NCI-H524 (cell line): ENCODE measurements around the gene NELFB.
A peak's percentile ranks its signal among the peaks of the same experiment; 100 is the strongest.

ENCODE experiments used
- DNase-seq, 2 experiments: peaks; one replicate each; lab custom pipeline; 2025; lab: John Stamatoyannopoulos, UW

NELFB gene

DNA sequence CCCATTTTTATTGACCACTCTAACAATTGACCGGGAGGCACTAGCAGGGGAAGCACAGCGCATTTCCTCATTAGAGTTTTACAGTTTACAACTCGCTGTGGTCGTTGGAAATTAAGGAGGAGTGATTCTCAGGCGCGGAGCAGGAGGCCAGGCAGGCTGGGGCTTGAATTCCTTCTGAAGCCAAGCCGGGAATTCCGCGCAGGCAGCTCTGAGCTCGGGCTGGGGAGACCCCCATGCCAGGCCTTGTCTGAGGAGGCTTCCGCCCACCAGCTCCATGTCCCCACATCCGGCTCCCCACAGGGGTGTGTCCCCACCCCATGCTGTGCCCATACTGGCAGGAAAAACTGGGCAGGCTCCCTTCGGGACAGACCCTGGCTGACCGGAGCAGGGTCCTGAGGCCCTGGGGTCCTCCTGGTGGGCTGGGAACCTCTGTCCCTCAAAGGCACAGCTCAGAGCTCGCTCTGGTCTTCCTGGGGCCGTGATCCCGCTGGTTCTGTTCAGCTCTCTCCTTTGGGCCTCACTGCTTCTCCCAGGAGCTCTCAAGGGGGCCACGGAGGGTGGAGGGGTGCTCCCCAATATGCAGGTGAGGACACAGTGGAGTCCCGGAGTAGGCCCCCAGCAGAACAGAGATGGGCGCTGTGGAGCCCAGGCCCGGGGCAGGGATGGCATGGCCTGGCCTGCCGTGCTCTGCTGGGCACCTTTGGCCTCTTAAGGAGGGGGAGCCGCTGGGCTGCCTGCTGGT lies 48.2 kb downstream of the NELFB start:
- no peak for DNase-seq

DNA sequence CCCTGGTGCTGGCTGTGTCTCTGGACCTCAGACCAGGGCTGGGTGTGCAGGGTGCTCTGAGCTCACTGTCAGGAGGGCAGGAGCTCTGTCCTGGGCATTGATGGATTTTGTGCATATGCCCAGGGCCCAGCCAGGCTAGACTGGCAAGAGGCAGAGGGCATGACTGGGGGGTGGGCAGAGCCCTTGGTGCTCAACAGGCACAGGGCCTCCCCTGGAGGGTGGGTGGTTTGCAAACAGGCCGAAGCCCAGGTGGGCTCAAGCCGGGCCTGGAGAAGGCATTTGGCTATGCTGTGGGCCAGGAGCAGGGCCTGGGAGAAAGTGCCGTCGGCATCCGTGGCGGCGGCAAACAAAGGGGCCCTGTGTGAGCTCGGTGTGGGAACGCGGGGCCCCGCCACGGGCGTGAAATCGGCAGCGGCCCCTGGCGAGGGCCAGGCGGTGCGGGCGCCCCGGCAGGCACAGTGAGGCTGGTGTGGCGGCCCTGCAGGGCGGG lies 48.8 kb downstream of the NELFB start:
- no peak for DNase-seq

DNA sequence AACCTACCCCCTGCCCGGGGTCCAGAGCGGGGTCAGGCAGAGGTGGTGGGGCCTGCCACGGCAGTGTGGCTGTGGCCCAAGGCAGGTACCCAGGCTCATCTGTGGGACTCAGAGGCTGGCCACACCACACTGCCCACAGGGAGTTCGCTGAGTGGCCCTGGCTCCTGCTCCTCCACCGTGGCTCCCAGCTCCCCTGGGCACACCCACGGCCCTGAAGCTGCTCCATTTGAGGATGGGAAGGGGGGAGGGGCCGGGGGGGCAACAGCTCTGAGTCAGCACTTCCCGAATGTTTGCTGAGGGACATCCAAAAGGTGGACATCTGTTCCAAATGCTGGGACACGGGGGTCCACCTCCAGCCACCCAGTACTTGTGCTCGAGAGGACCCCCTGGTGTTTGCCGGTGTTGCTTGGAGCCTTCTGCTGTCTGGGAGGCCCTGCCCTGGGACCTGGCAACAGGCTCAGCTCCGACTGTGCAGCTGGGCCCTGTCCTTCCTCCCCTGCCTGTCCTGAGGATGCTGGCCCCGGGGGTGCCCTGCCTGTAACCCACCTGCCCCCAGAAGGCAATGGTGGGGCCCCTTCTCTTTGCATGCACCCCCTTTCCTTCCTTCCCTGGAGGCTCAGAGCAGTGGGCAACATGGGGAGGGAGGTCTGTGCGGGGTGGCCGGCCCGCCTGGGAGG lies 49.4 kb downstream of the NELFB start:
- peak; percentile 32 to 77 for DNase-seq

DNA sequence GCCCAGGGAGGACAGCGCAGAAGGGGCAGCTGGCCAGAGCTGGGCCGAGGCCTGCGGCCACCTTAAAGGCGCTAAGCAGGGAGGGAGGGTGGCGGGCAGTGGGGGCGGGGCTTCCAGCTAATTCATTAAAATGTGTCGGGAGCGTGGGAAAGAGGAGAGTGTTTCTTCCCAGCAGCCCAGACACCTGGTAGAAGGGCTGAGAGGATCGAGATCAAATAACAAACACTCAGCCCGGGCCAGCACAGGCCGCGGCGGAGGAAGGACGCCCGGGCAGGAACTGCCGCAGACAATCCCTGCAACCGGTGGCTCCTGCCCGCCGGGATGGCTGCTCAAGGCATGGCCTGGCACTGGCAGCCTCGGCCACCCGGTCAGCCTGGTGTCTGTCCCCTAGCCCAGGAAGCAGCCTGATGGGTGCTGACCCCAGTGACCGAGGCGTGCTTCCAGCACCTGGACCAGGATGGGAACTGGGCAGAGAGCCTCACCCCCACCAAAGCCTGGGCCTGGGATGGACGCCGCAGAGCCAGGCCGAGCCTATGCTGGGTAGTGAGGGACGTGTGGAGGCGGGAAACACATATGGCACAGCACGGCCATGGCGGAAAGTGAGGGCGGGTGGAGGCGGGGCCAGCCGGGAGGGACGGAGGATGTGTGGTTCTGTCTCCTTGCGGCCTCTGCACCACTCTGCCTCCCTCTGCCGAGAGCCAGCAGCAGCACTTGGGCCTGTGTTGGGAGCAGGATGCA lies 50.1 kb downstream of the NELFB start:
- peak; percentile 73 to 83 for DNase-seq

DNA sequence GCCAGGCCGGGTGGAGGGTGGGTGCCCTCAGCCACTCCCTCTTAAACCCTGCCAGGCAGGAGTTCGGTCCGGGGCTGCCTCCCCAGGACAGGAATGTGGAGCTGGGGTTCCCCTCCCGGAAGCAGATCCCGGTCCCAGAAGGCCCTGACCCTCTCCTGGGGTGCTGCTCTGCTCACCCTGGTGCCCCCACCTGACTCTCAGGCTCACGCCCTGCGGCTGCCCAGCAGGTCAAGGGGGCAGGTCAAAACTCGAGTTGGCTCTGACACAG lies 50.6 kb downstream of the NELFB start:
- no peak for DNase-seq

DNA sequence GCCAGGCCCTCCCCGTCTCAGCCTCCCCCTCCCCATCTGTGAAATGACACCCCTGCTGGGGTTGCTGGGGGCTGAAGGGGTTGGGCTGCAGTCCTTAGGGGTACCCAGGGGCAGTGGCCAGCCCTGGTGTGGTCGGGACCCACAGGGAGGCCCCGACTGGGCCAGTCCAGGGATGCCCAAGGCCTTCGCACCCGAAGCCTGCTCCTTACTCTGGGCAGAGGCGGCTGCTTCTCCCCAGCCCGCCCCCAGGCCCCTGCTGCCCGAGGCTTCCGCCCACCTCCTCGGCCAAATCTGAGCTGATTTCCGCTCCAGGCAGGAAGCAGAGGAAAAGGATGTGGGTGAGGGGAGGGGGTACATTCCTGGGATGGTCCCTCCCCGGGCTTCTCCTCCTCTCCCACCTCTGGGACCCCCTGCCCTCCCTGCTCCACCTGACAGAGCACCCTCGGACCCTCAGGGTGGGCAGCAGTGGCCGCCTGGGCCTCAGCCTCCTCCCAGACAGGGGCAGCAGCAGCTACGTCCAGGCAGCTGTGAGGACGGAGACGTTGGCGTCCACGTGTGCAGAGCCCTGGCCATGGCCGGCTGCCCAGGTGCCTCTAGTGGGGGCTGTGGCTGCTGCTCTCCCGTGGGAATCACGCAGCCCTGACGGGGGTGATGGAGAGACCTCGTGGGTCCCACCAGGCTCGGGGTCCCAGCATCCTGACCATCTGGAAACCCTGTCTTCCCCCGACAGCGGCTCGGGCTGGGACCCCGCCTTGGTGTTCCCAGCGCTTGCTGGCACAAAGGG lies 51.1 kb downstream of the NELFB start:
- DNase-seq = no peak

DNA sequence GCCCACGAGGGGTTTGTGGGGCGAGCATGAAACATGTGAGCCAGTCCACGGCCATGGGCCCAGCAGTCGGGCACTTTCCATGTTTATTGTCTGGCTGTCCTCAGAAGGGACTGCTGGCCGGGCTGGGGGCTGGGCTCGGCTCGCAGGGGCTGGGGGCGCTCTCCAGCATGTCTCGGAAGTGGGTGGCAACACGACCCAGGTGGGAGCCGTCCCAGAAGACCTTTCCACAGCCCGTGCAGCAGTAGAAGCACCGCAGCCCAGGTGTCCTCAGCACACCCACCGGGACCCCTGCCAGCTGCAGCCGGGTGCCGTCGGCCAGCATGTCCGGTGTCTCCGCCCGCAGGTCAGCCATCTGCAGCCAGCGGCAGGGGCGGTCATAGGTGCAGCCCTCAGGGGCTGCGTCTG lies 51.7 kb downstream of the NELFB start:
- no peak for DNase-seq

DNA sequence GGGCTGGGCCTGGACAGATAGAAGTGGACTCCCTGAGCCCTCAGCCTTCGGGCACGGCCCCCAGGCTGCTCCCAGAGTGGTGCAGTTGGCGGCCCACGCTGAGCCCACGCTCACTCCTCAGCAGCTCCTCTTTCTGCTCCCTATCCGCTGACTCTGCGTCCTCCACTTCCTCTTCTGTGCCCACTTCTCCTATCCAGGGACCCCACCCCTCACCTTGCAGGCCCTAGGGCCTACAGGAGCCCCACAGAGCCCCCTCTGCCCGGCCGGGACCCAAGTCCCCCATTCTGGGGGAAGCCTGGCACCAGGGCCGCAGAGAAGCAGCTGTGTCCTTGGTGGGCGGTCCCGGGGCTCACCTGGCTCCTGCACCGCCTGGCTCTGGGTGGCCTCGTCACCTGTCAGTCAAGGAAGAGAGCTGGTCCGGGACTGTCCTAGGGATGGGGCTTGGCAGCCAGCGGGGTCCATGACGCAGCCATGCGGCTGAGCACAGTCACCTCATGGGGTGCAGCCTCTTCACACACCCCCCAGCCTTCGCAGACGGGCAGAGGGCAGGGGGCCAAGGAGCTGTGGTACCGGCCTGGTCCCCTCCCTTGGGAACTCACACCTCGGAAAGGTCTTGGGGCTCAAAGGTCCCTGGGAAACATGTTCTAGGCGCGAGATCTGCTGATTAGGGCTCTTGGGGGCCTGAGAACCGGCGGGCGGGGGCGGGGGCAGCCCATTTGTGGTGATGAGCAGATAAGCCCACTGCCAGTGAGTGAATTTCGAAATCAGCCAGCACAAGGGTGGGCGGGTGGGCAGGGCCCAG lies 52.3 kb downstream of the NELFB start:
- no peak for DNase-seq

DNA sequence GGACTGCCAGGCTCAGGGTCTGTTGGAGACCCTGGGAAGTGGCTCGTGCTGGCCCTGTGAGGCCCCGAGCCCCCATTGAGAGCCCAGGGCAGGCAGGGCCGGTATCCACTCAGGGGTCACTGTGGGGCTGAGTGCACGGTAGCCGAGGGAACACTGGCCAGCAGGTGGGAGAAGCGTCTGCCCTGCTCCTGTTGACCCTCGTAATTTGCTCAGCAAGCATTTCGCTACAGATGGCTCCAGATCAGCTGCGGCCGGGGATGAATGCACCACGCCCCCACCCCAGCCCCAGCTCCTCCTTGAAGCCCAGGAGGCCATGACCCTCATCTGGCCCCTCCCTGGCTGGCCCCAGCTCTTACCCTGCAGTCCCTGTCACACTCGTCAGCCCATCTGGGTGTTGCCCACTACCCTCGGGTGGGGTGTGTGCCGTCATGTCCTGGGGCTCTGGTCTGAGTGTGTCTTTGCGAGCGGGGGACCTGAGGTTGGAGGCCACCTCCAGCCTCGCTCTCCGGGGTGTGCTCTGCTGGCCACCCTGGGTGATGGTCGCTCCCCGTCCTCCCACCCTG lies 53.0 kb downstream of the NELFB start:
- peak in 1 of 2 experiments; percentile 23 for DNase-seq

DNA sequence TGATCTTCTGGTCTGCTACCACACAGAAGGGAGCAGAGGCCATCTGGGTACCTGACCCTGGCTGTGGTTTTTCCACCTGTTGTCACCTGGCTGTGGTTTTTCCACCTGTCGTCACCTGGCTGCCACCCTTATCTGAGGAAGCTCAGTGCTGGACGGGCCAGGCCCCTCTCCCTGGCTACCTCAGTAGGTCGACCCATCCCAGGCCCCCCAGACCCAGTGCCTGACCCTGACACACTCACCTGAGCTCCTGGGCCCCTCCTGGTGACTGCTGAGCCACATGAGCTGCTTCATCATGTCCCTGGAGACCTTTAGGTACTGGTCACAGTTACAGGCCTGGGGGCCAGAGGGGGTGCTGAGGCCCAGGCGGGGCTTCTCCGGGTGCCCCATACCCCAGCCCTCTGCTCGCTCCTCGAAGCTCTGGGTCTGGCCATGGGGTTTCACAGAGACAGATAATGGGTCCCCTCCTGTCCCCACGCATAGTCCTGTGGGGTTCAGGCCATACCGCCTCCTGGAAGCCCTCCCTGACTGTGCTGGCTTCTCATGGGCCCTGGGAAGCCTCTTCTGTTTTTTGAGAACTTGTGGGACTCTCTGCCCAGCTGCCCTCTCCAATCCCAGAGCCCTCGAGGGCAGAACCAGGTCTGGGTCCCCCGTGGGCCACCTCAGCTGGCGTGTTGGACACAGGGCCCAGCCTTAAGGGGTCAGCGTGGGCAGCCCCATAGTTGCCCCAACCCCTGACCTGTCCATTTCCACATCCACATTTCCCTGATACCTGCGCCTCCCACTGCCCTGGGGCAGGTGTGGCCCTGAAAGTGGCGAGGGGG lies 54.5 kb downstream of the NELFB start:
- no peak for DNase-seq

DNA sequence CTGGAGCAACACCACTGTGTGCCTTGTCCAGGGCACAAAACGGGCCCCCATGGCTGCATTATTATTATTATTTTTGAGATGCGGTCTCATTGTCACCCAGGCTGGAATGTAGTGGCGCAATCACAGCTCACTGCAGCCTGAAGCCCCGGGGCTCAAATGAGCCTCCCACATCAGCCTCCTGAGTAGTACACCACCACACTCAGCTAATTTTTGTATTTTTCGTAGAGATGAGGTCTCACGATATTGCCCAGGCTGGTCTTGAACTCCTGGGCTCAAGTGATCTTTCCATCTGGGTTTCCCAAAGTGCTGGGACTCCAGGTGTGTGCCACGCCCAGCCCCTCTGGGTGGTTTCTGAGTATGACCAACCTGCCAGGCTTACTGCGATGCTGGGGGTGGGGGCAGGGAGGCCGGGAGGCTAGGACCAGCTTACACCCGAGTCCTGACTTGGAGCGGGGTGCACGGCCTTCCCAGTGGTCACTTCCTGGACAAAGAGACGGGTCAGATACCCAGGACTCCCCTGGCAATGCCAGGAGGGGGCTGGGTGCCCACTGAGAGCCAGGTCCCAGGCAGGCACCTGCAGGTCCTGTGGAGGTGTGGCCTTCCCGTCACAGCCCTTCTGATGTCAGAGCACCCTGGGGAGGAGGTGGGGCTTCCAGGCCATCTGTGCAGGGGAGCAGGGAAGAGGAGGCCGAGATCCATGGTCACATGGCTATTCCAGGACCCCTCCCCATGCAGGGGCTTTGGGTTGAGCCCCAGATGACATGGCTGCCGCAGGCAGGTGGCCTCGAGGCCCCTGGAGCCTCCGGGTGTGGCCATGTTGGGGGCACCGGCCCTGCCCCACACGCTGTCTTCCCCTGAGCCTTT lies 55.3 kb downstream of the NELFB start:
- DNase-seq = peak; percentile 45 to 64

DNA sequence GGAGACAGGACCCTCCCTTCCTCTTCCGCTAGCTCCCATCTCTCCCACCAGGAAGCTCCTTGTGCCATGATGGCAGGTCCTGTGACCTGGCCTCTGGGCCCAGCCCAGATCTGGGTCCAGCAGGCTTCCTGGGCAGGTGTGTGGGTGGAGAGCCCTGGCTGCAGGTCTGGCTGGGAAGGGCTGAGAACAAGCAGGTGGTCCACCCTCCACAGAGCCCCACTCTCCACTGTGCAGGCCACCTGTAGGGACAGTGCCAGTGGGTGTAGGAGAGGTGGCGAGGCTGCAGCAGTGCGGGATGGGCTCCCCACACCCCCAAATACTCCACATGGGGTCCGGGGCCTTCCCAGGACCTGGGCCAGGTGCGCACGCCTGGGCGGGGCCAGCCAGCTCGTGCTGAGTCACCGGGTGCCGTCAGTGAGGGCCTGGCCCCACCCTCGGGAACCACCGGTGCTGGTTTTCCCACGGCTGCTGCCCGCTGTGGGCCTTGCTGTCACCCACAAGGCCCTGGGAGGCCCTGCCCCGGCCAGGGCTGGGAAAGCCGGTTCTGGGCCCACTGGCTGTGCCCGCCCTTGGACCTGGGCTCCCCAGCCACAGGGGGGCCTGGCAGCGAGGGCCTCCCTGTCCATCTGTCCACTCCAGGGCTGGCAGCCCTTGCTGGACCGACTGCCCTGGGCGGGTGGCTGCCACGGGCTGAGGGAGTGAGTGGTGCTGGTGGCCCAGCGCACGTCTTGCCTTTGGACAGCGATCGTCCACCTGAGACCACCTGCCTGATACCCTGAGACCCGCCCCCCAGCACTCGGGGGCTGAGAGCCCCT lies 56.3 kb downstream of the NELFB start:
- DNase-seq = no peak

DNA sequence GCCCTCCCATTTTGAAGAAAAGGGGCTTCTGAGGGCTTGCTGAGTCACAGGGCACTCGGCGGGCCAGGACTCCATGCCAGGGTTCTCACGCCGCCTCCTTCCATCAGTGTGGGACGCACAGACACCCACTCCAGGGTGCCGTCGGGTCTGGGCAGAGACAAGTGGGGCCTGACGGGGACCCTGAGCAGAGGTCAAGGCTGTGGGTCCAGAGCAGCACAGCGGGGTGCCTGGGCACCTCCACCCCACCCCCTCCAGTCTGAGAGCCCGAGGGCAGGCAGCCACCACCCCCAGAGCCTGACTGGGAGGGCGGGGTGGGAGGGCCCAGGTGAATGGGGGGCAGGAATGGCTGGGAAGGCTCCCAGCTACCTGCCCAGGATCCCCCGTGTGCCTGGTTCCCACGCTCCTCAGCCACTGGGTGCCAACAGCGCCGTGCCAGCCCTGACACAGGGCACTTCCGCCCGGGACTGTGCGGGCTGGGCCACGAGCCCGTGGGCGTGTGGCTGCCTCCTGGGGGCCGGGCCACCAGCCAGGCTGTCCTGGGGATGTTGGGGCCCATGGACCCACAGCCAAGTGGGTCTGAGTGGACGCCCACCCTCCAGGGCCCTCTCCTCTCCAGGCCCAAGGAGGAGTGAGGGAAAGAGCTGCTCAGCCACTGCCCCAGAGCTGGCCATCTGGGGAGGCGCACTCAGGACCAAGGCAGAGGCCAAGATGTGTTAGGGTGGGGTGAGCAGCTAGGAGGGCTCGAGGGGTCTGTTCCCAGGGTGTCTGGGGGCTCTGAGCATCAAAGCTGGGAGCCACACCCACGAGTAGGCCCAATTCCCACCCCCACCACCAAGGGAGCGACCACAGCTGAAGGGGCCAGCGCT lies 57.1 kb downstream of the NELFB start:
- no peak for DNase-seq

DNA sequence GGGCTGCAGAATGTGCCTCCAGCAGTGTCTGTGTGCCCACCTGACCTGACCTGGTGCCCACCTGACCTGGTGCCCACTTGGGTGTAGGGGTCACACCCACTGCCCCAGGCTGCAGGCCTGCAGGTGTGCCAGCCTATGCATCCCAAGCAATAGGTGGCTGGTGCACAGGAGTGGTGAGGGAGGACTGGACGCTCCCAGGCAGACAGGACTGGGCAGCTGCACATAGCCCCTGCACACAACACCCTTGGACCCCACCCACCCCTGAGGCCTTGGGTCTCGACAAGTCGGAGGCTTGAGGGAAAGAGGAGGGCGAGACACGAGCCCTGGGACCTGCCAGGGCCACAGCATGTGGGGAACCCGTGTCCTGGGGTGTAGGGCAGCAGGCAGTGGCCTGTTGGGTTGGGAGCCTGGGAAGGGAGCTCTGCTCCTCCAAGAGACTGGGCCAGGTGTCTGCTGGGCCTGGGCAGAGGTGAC lies 57.8 kb downstream of the NELFB start:
- no peak for DNase-seq

DNA sequence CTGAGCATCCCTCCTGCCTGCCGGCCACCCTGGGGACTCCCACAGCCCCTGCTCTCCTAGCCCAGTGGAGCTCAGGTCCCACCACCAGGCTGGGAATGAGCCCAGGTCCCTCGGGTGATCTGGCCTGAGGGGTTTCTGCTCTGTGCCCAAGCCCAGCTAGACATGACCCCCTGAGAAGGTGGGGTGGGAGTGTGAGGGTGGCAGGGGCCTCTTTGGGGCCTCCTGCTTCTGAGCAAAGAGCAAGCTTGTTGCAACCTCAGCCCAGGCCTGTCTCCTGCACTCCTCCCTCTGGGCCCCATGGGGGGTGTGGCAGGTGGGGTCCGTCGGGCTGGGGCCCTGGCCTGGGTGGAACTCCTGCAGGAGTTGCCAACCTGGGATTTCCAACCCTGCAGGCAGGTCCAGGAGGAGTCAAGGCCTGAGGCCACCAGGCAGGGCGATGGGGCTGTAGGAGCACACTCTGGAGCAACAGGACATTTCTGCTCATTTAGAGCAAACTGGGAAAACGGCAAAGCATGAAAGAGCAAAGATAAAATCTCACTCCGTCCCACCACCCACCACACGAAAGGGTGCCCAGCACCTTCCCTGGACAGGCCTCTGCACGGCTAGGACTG lies 58.3 kb downstream of the NELFB start:
- no peak for DNase-seq

DNA sequence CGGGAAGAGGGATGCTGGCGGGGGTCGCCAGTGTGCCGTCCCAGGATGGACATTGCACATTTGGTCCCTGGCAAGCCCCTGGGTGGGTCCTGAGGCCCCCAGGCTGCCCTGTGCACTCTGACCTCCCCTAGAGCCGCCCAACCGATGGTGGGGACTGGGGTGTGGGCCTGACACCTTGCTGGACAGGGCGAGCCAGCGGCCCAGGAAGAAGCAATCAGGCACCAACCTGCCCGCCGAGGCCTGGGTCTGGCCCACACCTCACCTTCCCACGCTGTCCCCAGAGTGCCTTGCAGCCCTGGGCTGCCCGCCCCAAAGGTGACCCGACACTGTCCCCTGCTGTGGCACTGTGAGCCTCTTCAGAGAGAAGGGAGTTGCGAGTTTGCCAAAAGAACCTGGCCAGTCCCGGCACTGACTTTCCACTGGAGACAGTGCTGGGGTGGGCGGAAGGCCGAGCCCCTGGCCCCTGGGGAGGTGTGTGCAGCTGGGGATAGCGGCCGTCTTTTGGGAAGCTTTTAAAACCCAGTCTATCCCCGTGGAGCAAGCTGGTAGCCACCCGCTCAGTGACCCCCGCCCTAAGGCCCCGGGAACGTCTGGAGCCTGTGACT lies 58.9 kb downstream of the NELFB start:
- DNase-seq = no peak
